ENCODE results near the gene TSPAN3.
A peak's percentile ranks its signal among the peaks of the same experiment; 100 is the strongest.

TSPAN3 gene

GRCh38 chr15:77038312-77039216, 32.3 kb downstream of the TSPAN3 start:
- no peak overlapping the region for H3K4me3 ChIP-seq (ENCODE audit: low read depth, low read length)
- no peak for TF ChIP-seq CTCF (IDR thresholded peaks at IDR 0.05; ENCODE audit: low read depth, low read length)

DNA sequence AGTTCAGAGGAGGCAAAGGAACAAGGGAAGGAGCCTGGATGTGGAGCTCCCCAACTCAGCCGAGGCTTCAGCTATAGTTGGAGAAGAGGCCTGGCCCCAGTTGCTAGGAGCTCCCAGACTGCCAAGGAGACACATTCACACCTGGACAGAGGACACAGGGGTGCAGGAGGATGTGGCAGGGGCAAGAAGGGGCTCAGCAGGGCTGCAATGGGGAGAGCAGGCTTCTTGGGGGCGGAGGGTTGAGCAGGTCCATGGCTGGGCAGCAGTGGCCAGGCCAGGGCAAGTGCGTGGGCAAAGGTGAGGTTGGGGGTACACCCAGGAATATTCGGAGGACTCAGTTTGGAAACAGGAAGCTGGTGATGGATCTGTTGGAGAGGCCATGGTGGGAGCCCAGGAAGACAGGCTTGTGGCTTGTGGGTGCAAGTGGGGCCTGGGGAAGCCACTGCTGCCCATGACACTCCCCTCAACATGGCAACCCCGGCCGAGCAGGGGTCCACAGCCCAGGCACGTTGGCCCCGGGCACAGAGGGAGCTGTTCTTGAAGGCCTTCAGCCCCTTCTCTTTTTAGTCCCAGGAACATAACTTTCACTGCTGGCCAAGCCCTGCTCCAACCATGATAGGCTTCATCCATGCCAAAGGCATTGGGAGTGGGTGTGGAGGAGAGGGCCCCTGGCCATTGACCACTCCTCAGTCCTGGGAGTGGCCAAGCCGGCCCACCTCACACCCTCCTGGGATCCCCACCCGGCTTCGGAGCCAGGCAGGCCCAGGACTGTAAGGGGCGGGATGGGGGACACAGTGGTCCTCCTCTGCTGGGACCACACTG, 33.3 kb downstream of the TSPAN3 start:
- no peak overlapping the region for H3K4me3 ChIP-seq (ENCODE audit: low read depth, low read length)
- no peak for TF ChIP-seq CTCF (IDR thresholded peaks at IDR 0.05; ENCODE audit: low read depth, low read length)

- H3K4me3 ChIP-seq (ENCODE audit: low read depth, low read length): no peak overlapping the region
- no peak for TF ChIP-seq CTCF (IDR thresholded peaks at IDR 0.05; ENCODE audit: low read depth, low read length)
Observed at GRCh38 chr15:77036537-77037387, 34.1 kb downstream of the TSPAN3 start.

GRCh38 chr15:77035999-77036471, 34.9 kb downstream of the TSPAN3 start:
- no peak for TF ChIP-seq CTCF (IDR thresholded peaks at IDR 0.05; ENCODE audit: low read depth, low read length)

DNA sequence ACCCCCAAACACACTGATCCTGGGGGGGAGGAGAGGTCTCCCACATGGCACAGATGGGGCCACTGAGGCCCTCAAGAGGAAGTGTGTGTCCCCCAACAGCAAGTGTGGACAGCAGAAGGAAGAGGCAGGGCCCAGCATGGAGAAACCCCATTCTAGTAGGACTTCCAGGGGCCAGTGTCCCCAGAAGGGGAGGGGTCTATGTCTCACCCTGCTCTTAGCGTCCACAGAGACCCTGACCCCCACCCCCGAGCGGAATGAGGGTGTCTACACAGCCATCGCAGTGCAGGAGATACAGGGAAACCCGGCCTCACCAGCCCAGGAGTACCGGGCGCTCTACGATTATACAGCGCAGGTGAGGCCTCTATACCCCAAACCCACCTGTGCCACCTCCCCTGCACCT, 35.3 kb downstream of the TSPAN3 start:
- no peak for TF ChIP-seq CTCF (IDR thresholded peaks at IDR 0.05; ENCODE audit: low read depth, low read length)
- H3K4me3 ChIP-seq (ENCODE audit: low read depth, low read length): no peak overlapping the region

More at GRCh38 chr15:77035999-77036471, 34.9 kb downstream of the TSPAN3 start:
- H3K4me3 ChIP-seq (ENCODE audit: low read depth, low read length): no peak overlapping the region

- peak; percentile 73 for TF ChIP-seq CTCF (IDR thresholded peaks at IDR 0.05; ENCODE audit: low read depth, low read length)
Observed at GRCh38 chr15:77034695-77035489, 36.0 kb downstream of the TSPAN3 start.

More at GRCh38 chr15:77034695-77035489, 36.0 kb downstream of the TSPAN3 start:
- H3K4me3 ChIP-seq (ENCODE audit: low read depth, low read length): no peak overlapping the region

All from WI38 (cell line).